ENCODE data around the gene RGS16. TPM values are rescaled to one million over a fixed set of nuclear protein-coding genes. Genes with fewer than 3 reads are reported as not detected.

Gene RGS16
- total RNA-seq, 1 donor from 2014 or later, result 2.6 TPM

DNA sequence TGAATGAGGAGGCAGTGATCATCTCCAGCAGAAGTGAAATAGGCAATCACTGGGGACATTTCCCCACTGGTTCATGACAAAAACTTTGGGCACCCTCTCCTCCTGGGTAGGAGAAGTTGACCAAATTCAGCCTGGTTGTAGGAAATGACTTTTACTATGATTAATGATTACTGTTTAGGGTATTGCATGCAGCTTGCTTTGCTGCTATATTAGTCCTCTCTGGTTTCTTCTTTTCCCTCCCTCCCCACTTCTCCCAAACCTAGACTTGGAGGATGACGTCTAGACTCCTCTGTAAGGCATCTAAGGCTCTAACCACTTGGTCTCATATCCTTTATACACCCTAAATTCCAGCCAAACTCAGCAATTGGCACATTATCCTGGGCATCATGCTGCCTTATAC lies 3.4 kb upstream of the RGS16 start:
- Mint-ChIP-seq H3K36me3 (ENCODE audit: low read depth) (no peaks in the 10 kb centered on the region), H3K9me3 (no peaks in the 10 kb centered on the region), H3K4me1 (peaks cover 4% of the 10 kb centered on the region), H3K4me3 (no peak overlapping the region), H3K27ac (no peak overlapping the region), H3K27me3 (peaks cover 6% of the 10 kb centered on the region)
- DNase-seq, result no peak
- ChIA-PET CTCF (interaction anchor here (16.1 kb wide), 1 partner anchor 177 kb away, joined by 562 read pairs; the partner anchor contains the start of gene NPL), POLR2A (interaction anchor here (1.2 kb wide), 1 partner anchor 8 kb away, joined by 4 read pairs; no protein-coding TSS in a partner anchor)
- no peak for ATAC-seq (ENCODE audit: low read depth)
- intact Hi-C loops (cut with micrococcal nuclease), result no loop called here
- TF ChIP-seq, protein P1, sequence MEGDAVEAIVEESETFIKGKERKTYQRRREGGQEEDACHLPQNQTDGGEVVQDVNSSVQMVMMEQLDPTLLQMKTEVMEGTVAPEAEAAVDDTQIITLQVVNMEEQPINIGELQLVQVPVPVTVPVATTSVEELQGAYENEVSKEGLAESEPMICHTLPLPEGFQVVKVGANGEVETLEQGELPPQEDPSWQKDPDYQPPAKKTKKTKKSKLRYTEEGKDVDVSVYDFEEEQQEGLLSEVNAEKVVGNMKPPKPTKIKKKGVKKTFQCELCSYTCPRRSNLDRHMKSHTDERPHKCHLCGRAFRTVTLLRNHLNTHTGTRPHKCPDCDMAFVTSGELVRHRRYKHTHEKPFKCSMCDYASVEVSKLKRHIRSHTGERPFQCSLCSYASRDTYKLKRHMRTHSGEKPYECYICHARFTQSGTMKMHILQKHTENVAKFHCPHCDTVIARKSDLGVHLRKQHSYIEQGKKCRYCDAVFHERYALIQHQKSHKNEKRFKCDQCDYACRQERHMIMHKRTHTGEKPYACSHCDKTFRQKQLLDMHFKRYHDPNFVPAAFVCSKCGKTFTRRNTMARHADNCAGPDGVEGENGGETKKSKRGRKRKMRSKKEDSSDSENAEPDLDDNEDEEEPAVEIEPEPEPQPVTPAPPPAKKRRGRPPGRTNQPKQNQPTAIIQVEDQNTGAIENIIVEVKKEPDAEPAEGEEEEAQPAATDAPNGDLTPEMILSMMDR (IDR thresholded peaks at IDR 0.05), result no peak

DNA sequence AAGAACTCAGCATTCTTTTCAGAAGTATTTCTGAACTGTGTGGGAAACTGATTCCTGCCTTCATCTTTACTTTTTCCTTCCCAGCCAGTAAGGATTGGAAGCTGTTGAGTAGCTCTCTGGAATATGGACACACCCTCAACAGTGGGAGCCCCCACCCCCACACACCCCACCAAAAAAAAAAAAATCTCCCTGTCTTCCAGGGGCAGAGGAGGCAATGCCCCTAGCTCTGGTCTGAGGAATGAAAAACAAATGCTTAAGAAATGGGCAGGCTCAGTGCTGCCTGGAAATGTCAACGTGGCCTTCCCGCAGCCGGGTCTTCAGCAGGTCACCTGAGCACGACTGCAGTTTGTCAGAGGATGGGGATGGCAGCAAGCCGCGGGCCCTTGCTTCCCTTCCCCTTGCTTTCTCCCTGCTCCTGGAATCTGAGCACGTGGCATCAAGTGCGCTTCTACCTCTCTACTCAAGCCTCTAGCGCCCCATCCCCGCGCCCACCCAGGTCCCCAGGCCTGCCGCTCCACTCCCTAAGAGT lies 479 bp downstream of the RGS16 start:
- TF ChIP-seq, protein P1 (IDR thresholded peaks at IDR 0.05), result no peak
- no peak for DNase-seq
- H3K27ac Mint-ChIP-seq, result peak overlapping the region; percentile 73
- H3K4me3 Mint-ChIP-seq, result no peak overlapping the region
- intact Hi-C loops (cut with micrococcal nuclease), result loop anchor here (1.0 to 5.0 kb wide), 4 partner anchors 12 to 236 kb away; partner anchors contain the start of gene DHX9
- ChIA-PET POLR2A (interaction anchor here (0.7 to 3.8 kb wide), 7 partner anchors 11 to 183 kb away, joined by 3 to 33 read pairs (median 5); partner anchors contain the start of gene RNASEL), CTCF (interaction anchor here (0.8 to 16.1 kb wide), 4 partner anchors 8 to 181 kb away, joined by 3 to 562 read pairs (median 4); partner anchors contain the start of gene NPL)
- peak; percentile 4 for ATAC-seq (ENCODE audit: low read depth)
- H3K9me3 Mint-ChIP-seq, result no peaks in the 10 kb centered on the region
- no peaks in the 10 kb centered on the region for H3K27me3 Mint-ChIP-seq
- peaks cover 4% of the 10 kb centered on the region for H3K4me1 Mint-ChIP-seq
- peaks cover 9% of the 10 kb centered on the region for H3K36me3 Mint-ChIP-seq (ENCODE audit: low read depth)

DNA sequence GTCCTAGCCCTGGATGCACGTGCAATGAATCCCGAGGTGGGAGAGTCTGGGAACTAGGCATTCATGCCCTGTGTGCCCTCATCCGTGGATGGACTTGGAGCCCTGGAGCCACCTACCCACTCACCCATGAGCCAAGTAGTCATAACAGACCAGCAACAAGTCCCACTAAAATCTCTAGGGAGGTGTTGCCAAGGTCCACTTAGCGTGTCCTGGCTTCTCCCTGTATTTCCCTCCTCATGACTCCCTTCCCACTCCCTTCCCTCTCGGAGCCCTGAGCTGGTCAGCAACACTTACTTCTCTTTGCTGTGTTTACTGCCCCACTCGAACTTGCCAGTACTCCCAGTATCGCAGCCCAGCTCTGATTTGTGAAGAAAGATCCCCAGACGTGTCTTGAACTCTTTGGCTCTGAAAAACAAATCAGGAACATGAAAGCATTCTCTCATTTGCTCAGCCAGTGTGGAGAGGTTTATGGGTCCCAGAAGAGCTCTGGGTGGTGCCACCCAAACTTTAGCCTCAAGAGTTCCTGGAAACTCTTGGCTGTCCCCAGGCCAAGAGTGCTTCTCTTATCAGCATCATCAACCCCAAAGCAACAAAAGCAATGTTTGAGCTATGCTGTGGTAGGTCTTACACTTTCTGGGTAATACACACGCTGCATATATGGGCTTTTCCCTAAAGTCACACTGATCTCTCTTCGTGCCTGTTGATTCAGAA lies 1.1 kb downstream of the RGS16 start:
- H3K27ac Mint-ChIP-seq, result peak overlapping the region; percentile 73
- peaks cover 9% of the 10 kb centered on the region for H3K36me3 Mint-ChIP-seq (ENCODE audit: low read depth)
- H3K27me3 Mint-ChIP-seq, result no peaks in the 10 kb centered on the region
- CTCF ChIA-PET, result interaction anchor here (0.8 to 16.1 kb wide), 3 partner anchors 9 to 182 kb away, joined by 3 to 562 read pairs (median 4); partner anchors contain the start of gene NPL
- H3K4me3 Mint-ChIP-seq, result no peak overlapping the region
- TF ChIP-seq, protein P1 (IDR thresholded peaks at IDR 0.05), result no peak
- no peak for DNase-seq
- intact Hi-C loops (cut with micrococcal nuclease), result loop anchor here (5.0 kb wide), 1 partner anchor 74 kb away; no protein-coding TSS in a partner anchor
- POLR2A ChIA-PET, result interaction anchor here (0.7 to 3.8 kb wide), 9 partner anchors 12 to 237 kb away, joined by 3 to 33 read pairs (median 5); partner anchors contain the start of genes DHX9 and RNASEL
- ATAC-seq (ENCODE audit: low read depth), result no peak
- no peaks in the 10 kb centered on the region for H3K9me3 Mint-ChIP-seq
- peaks cover 4% of the 10 kb centered on the region for H3K4me1 Mint-ChIP-seq

DNA sequence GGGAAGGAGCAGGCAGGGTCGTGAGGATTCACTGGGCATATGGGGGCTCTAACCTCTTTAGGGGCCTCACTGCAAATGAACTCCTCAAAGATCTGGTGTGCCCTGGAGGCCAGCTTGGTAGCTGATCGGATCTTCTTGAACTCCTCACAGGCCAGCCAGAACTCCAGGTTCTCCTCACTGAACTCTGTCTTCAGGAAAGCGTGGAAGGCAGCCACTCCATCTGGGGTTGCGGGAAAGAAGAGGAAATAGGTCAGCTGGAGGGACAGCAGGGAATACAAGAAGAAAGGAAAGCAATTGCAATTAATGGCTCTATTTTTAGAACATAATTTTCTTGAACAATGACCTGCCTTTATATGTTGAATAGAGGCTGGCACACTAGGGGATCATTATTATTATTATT lies 2.3 kb downstream of the RGS16 start:
- H3K36me3 Mint-ChIP-seq (ENCODE audit: low read depth), result peaks cover 9% of the 10 kb centered on the region
- ChIA-PET POLR2A (interaction anchor here (0.7 to 3.6 kb wide), 5 partner anchors 18 to 238 kb away, joined by 3 to 29 read pairs (median 4); partner anchors contain the start of gene DHX9), CTCF (interaction anchor here (0.8 to 16.1 kb wide), 10 partner anchors 9 to 210 kb away, joined by 3 to 562 read pairs (median 6); partner anchors contain the start of gene NPL)
- DNase-seq (no peak), ATAC-seq (ENCODE audit: low read depth) (no peak)
- no peak overlapping the region for H3K4me3 Mint-ChIP-seq
- TF ChIP-seq, protein P1 (IDR thresholded peaks at IDR 0.05), result no peak
- peaks cover under 1% of the 10 kb centered on the region for H3K4me1 Mint-ChIP-seq
- H3K27me3 Mint-ChIP-seq, result no peaks in the 10 kb centered on the region
- H3K27ac Mint-ChIP-seq, result no peak overlapping the region
- H3K9me3 Mint-ChIP-seq, result no peaks in the 10 kb centered on the region
- intact Hi-C loops (cut with micrococcal nuclease), result loop anchor here (1.0 to 5.0 kb wide), 3 partner anchors 75 to 182 kb away; no protein-coding TSS in a partner anchor
